HG03196 (cell line): ENCODE data around the gene GRAMD1A.
"Not testable (repeated sequence)": the region's sequence is repeated elsewhere in the genome, so short reads cannot be mapped to it uniquely, and the experiment has no call there.

ENCODE experiments used
- ATAC-seq: cut with Tn5 transposase; IDR thresholded peaks from one replicate; pipeline ENCODE4 v1.9.1; 2021; ENCODE audit not compliant: unreplicated experiment

The GRAMD1A gene

DNA sequence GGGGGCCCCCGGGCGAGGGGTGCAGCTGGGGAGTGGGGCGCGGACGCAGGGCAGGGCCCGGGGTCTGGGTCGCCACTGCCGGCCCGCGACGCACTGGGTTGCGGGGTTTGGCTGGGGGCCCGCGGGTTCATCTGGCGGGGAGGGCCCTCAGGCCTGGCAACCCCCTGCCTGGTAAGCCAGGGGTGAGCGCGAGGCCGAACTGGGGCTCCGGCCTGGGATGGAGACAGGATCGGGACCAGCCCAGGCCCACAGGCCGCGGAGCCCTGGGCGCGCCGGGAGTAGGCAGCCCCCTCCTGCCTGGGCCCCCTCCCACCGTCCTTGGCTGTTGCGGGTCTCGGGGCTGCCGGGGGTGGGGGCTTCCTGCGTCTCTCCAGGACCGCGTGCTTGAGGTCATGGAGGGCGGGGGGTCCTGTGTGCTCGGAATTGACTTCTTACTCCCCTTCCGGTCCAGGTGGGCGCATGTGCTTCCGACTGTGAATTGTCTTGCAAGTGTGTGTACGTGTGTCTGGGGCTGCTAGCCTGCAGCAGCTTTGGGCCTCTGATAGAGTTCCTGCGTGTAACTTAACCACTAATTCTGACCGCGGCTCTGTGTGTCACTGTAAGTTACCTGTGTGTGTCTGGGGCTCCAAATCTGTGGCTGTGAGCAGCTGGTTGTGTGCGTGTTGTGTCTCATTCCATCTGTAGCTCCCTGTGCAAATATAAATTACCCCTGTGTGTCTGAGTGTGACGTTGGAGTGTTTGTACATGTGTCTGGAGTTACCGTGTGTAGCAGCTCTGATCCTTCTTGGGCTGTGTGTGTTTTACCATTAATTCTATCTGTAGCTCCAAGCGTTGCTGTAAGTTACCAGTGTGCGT lies 751 bp downstream of the GRAMD1A start:
- no peak for ATAC-seq

GRCh38 chr19:35002037-35002535 lies 2.0 kb downstream of the GRAMD1A start:
- no peak for ATAC-seq

DNA sequence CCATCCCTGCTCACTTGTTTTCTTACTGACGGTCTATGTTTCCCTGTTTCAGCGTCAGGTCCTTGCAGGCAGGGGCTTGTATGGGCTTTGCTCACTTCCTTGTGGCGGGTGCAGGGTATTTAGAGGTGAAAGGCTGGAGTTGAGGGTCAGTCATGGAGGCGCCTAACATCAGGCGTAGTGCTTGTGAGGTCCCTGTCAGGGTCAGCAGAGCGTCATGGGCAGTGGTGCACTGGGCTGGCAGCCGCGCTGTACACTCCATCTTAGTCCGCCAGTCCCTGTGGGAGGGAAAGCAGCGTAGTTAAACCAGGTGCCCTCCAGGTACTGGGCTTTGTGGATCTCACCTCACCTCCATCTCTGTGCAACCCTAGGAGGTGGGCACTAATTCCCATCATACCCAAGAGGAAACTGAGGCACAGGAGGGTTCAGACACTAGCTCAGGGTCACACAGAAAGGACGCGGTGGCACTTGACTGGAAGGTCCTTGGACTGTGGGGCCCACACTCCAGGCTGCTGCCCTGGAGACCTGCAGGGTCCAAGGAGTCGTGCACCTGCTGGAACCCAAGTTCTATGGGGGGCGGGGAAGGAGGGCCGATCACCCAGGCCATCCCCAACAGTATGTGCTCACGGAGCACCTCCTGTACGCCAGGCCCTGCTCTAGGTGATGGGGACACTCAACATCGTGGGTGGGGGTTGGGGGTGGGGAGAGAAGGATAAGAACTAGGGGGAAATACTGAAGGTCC lies 4.6 kb downstream of the GRAMD1A start:
- ATAC-seq: no peak

DNA sequence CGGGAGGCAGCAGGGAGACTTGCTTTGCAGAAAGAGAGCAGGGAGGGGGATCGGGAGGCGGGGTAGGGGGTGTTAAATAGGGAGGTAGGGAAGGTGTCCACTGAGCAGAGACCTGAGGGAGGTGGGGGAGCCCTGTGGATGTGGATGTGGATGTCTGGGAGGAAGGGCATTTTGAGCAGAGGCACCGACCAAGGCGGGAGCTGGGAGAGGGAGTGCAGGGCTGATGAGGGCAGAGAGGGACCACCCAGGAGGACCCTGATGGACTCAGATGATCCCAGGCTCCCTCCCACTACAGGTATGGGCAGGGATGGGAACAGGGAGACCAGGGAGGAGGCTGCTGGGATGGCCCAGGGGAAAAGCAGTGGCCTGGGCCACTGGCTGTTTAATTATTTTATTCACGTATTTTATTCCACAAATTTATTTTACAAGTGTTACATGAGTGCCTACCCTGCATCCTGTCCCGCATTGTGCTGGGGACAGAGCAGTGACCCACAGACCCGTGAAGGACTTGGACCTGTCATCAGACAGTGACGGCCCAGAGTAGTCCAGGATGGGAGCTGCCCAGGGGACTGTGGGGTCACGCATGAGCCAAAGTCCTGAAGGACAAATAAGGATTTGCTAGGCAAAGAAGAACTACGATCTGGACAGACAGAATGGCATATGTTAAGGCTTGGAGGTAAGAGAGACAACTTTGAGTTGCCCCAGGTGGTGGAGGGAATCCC lies 5.3 kb downstream of the GRAMD1A start:
- ATAC-seq: no peak

DNA sequence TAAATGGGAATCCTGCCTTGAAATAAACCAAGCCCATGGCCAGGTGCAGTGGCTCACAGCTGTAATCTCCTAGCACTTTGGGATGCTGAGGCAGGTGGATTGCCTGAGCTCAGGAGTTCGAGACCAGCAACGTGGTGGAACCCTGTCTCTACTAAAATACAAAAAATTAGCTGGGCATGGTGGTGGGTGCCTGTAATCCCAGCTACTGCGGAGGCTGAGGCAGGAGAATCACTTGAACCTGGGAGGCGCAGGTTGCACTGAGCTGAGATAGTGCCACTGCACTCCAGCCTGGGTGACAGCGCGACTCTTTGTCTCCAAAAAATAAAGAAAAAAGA lies 5.9 kb downstream of the GRAMD1A start:
- not testable (repeated sequence) for ATAC-seq

- no peak for ATAC-seq
Measured at GRCh38 chr19:35006342-35006998, 6.3 kb downstream of the GRAMD1A start.

- no peak for ATAC-seq
Measured at GRCh38 chr19:35006999-35007365, 6.9 kb downstream of the GRAMD1A start.

DNA sequence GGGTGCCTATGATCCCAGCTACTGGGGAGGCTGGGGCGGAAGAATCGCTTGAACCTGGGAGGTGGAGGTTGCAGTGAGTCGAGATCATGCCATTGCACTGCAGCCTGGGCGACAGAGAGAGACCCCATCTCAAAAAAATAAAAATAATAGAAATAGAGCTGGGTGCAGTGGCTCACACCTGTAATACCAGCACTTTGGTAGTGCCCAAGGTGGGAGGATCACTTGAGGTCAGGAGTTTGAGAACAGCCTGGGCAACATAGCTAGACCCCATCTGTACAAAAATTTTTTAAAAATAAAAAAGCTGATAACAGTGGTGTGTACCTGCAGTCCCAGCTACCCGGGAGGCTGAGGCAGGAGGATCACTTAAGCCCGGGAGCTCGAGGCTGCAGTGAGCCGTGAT lies 7.3 kb downstream of the GRAMD1A start:
- ATAC-seq: not testable (repeated sequence)

DNA sequence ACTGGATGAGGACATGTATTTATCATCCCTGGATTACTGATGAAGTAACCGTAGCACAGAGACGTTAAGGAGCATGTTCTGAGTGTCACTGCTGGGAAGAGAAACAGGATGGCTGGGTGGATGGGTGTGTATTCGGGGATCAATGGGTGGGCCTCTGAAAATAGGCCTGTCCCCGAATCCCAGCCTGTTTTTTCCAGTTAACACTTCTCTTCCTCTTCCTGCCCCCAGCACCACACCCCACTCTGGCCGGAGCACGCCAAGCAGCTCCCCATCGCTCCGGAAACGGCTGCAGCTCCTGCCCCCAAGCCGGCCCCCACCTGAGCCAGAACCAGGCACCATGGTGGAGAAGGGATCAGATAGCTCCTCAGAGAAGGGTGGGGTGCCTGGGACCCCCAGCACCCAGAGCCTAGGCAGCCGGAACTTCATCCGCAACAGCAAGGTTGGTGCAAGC lies 8.8 kb downstream of the GRAMD1A start:
- ATAC-seq: no peak

DNA sequence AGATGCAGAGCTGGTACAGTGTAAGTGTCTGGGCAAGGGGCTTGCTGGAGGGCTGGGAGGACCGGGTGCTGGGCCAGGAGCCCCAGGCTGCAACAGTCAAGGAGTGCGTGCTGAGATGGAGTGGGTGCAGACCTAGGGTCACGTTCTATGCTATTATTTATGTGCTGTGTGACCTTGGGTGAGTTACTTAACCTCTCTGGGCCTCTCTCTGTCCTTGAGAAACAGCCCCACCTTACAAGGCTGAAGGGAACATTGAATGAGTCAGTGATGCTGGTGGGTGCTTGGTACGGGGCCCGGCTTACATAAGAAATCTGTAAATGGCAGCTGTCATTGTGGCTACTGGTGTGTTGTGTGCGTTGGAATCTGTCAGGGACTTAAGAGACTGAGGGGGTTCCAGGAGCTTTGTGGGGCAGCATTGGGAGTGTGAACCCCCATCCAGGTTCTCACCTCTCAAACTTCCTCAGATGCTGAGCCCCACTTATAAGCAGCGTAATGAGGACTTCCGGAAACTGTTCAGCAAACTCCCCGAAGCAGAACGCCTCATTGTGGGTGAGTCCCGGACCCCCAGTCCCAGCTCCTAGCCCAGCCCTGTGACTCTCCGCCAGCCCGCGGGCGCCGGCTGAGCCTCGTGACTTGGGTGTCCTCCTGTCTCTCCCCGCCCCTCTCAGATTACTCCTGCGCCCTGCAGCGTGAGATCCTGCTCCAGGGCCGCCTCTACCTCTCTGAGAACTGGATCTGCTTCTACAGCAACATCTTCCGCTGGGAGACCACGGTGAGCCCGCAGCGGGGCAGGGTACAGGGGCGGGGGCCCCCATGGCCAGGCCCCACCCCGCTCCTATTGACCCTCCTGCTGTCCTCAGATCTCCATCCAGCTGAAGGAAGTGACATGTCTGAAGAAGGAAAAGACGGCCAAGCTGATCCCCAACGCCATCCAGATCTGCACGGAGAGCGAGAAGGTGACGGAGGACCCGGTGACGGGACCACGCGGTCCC lies 9.6 kb downstream of the GRAMD1A start:
- ATAC-seq: no peak

DNA sequence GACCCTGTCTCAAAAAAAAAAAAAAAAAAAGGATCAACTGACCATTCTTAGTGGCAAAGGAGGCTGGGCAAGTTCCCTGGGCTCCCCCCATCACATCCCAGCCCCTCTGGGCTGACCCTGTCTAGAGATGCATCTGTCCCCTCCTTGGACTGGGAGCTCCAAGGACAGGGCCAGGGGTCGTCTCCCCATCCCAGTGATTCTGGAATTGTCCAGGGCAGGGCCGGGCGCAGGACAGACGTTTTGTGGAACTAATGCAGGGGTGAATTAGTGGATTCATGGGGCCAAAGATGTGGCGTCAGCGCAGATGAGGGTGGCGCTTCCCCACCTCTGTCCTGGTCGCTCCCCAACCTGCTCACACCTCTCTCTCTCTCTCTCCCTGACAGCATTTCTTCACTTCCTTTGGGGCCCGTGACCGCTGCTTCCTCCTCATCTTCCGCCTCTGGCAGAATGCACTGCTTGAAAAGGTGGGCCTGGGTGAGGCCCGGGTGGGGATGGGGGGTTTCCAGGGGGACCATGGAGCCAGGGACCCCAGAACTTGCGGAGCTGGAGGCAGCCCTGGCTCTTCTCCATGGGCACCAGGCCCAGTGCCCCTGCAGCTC lies 11.1 kb downstream of the GRAMD1A start:
- no peak for ATAC-seq

GRCh38 chr19:35011737-35012682 lies 11.9 kb downstream of the GRAMD1A start:
- no peak for ATAC-seq

DNA sequence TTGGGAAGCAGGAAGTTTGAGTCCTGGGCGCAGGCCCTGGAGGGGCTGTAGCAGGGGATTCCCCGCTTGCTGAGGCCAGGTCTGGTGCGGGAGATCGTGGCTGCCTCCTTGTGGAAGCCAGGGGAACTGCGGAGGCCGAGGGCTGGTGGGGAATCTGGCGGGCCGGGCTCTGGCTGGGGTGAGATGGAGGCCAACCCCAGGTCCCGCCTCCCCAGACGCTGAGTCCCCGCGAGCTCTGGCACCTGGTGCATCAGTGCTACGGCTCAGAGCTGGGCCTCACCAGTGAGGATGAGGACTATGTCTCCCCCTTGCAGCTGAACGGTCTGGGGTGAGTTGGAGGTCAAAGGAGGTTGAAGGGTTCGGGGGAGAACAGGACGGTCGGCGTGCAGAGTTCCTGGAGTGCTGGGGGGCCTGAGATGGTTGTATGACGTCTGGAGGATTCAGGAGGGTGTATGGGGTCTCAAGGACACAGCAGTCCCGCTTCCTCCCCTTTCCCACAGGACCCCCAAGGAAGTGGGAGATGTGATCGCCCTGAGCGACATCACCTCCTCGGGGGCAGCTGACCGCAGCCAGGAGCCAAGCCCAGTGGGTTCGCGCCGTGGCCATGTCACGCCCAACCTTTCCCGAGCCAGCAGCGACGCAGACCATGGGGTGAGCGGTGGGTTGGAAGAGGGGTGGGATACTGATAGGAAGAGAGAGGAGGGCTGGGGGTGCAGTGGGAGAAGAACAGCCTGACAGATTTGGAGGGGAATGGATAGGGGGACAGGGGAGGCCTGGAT lies 13.1 kb downstream of the GRAMD1A start:
- ATAC-seq: no peak

GRCh38 chr19:35013820-35014754 lies 14.0 kb downstream of the GRAMD1A start:
- no peak for ATAC-seq

DNA sequence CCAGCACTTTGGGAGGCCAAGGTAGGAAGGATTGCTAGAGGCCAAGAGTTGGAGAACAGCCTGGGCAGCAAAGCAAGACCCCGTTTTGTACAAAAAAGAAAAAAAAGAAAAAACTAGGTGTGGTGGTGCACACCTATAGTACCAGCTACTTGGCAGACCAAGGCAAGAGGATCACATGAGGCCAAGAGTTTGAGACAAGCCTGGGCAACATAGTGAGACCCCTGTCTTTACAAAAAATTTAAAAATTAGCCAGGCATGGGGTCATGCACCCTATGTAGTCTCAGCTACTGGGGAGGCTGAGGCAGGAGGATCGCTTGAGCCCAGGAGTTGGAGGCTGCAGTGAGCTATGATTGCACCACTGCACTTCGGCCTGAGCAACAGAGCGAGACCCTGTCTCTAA lies 14.7 kb downstream of the GRAMD1A start:
- ATAC-seq: not testable (repeated sequence)

GRCh38 chr19:35015270-35015953 lies 15.3 kb downstream of the GRAMD1A start:
- ATAC-seq: no peak
